HepG2 (cell line): ENCODE data around the gene C1QC. TPM values are rescaled to one million over a fixed set of nuclear protein-coding genes. Genes with fewer than 3 reads are reported as not detected.

Source experiments
- ATAD3A ChIP-seq: sonication (generic); formaldehyde crosslinking; IDR thresholded peaks from 2 replicates; pipeline ENCODE4 v1.4.0; 2020; ENCODE audit warnings: missing genetic modification reagents
- DRAP1 ChIP-seq: IDR thresholded peaks from 2 replicates; pipeline ENCODE4 v1.6.1; 2016; ENCODE audit warnings: missing genetic modification reagents, missing compliant biosample characterization
- EHMT2 ChIP-seq: fragments of 200-600 bp; sonication (generic); IDR thresholded peaks from 2 replicates; pipeline ENCODE4 v1.7.0; 2017; ENCODE audit warnings: antibody characterized with exemption, low read depth, low read length, borderline replicate concordance
- FLYWCH1 ChIP-seq: sonication (generic); formaldehyde crosslinking; IDR thresholded peaks from 2 replicates; pipeline ENCODE4 v1.8.1; 2023; ENCODE audit warnings: mild to moderate bottlenecking, missing genetic modification reagents
- HNRNPL ChIP-seq: fragments of 200-400 bp; formaldehyde crosslinking; IDR thresholded peaks from 2 replicates; pipeline ENCODE4 v1.6.1; 2017; ENCODE audit warnings: mild to moderate bottlenecking, low read depth, low read length
- HOXA7 ChIP-seq: sonication (generic); formaldehyde crosslinking; IDR thresholded peaks from 2 replicates; pipeline ENCODE4 v1.8.1; 2022; ENCODE audit warnings: mild to moderate bottlenecking, missing genetic modification reagents, moderate library complexity
- IKZF5 ChIP-seq: IDR thresholded peaks from 2 replicates; pipeline ENCODE4 v1.6.1; 2018; ENCODE audit warnings: missing genetic modification reagents, mild to moderate bottlenecking, missing compliant biosample characterization
- KLF16 ChIP-seq, 2 experiments: sonication (generic) in 1 of 2; formaldehyde crosslinking in 1 of 2; IDR thresholded peaks; 2 replicates each; pipeline versions ENCODE4 v1.6.1 to v1.8.0; 2016 to 2023; ENCODE audit warnings: missing genetic modification reagents in 2 of 2, missing compliant biosample characterization in 1 of 2
- KLF6 ChIP-seq: IDR thresholded peaks from 2 replicates; pipeline ENCODE4 v1.8.0; 2016; ENCODE audit warnings: missing biosample characterization, missing genetic modification reagents
- MBNL3 ChIP-seq: fragments of 250-450 bp; sonication (Bioruptor Pico); conservative IDR thresholded peaks from 2 replicates; pipeline ENCODE4 v1.8.0; 2022; ENCODE audit warnings: mild to moderate bottlenecking, inconsistent platforms
- MIER2 ChIP-seq: IDR thresholded peaks from 2 replicates; pipeline ENCODE4 v1.6.1; 2016; ENCODE audit warnings: missing biosample characterization, missing genetic modification reagents
- NFE2 ChIP-seq: sonication (generic); formaldehyde crosslinking; IDR thresholded peaks from 2 replicates; pipeline ENCODE4 v1.4.0; 2020; ENCODE audit warnings: missing genetic modification reagents
- NR0B2 ChIP-seq: sonication (generic); formaldehyde crosslinking; IDR thresholded peaks from 2 replicates; pipeline ENCODE4 v1.4.0; 2020; ENCODE audit warnings: mild to moderate bottlenecking, missing genetic modification reagents
- PAF1 ChIP-seq: IDR thresholded peaks from 2 replicates; pipeline ENCODE4 v1.6.1; 2016; ENCODE audit warnings: missing genetic modification reagents, missing compliant biosample characterization
- PHF8 ChIP-seq: sonication (generic); formaldehyde crosslinking; IDR thresholded peaks from 2 replicates; pipeline ENCODE4 v1.5.0; 2020; ENCODE audit warnings: missing genetic modification reagents
- PRPF4 ChIP-seq: fragments of 200-400 bp; formaldehyde crosslinking; IDR thresholded peaks from 2 replicates; pipeline ENCODE4 v1.6.1; 2016; ENCODE audit warnings: low read length, low read depth; ENCODE audit not compliant: poor library complexity, severe bottlenecking
- SIX1 ChIP-seq: sonication (generic); formaldehyde crosslinking; IDR thresholded peaks from 2 replicates; pipeline ENCODE4 v1.4.0; 2020; ENCODE audit warnings: missing genetic modification reagents, borderline replicate concordance
- TEAD3 ChIP-seq: optimal IDR thresholded peaks from 2 replicates; pipeline ENCODE3; 2016; ENCODE audit warnings: borderline replicate concordance
- TSC22D2 ChIP-seq: sonication (generic); formaldehyde crosslinking; IDR thresholded peaks from 2 replicates; pipeline ENCODE4 v1.5.1; 2020; ENCODE audit warnings: missing genetic modification reagents, mild to moderate bottlenecking, borderline replicate concordance
- ZBTB3 ChIP-seq: sonication (generic); formaldehyde crosslinking; IDR thresholded peaks from 2 replicates; pipeline ENCODE4 v1.4.0; 2020; ENCODE audit warnings: low read depth, mild to moderate bottlenecking, moderate library complexity, missing genetic modification reagents, borderline replicate concordance
- ZBTB43 ChIP-seq: sonication (generic); formaldehyde crosslinking; conservative IDR thresholded peaks from 2 replicates; pipeline ENCODE4 v1.4.0; 2020; ENCODE audit warnings: missing genetic modification reagents
- ZFP37 ChIP-seq: sonication (generic); formaldehyde crosslinking; IDR thresholded peaks from 2 replicates; pipeline ENCODE4 v1.4.0; 2020; ENCODE audit warnings: missing genetic modification reagents, borderline replicate concordance
- ZMAT5 ChIP-seq: sonication (generic); formaldehyde crosslinking; IDR thresholded peaks from 2 replicates; pipeline ENCODE4 v1.5.0; 2020; ENCODE audit warnings: mild to moderate bottlenecking, low read depth, missing genetic modification reagents, borderline replicate concordance
- ZNF160 ChIP-seq: sonication (generic); formaldehyde crosslinking; IDR thresholded peaks from 2 replicates; pipeline ENCODE4 v1.8.0; 2022; ENCODE audit warnings: mild to moderate bottlenecking, inconsistent platforms, missing genetic modification reagents
- ZNF232 ChIP-seq: sonication (generic); formaldehyde crosslinking; IDR thresholded peaks from 2 replicates; pipeline ENCODE4 v1.4.0; 2020; ENCODE audit warnings: missing genetic modification reagents, borderline replicate concordance
- ZNF605 ChIP-seq: sonication (generic); formaldehyde crosslinking; IDR thresholded peaks from 2 replicates; pipeline ENCODE4 v1.8.0; 2022; ENCODE audit warnings: mild to moderate bottlenecking, missing genetic modification reagents
- ZNF644 ChIP-seq: IDR thresholded peaks from 2 replicates; pipeline ENCODE4 v1.6.1; 2016; ENCODE audit warnings: low read depth
- ZNF670 ChIP-seq: sonication (generic); formaldehyde crosslinking; IDR thresholded peaks from 2 replicates; pipeline ENCODE4 v1.8.0; 2022; ENCODE audit warnings: mild to moderate bottlenecking, missing genetic modification reagents, borderline replicate concordance
- ZNF724P ChIP-seq: sonication (generic); formaldehyde crosslinking; IDR thresholded peaks from 2 replicates; pipeline ENCODE4 v1.8.0; 2022; ENCODE audit warnings: missing genetic modification reagents, borderline replicate concordance
- ZNF792 ChIP-seq: IDR thresholded peaks from 2 replicates; pipeline ENCODE4 v1.6.1; 2016
- polyA plus RNA-seq, 8 experiments: library from polyadenylated mRNA; depleted of rRNA in 3 of 8; stranded (reverse) in 7 of 8; unstranded in 1 of 8; fragments of >200 nt; fragmentation: Illumina TruSeq in 4 of 8; extraction: Trizol in 4 of 8; gene quantifications; 2 replicates each; pipeline versions ENCODE4 v1.2.1 to v1.2.3, GENCODE V29; 2011 to 2016; ENCODE audit warnings: low read depth in 4 of 8, missing spikeins in 1 of 8, mixed read lengths in 1 of 8; ENCODE audit not compliant: insufficient read depth in 1 of 8
- total RNA-seq, 5 experiments: library from RNA; depleted of rRNA; stranded (reverse); fragments of >200 nt; fragmentation: Illumina TruSeq; extraction: Trizol; gene quantifications; 2 replicates each; pipeline ENCODE4 v1.2.3, GENCODE V29; 2016; ENCODE audit warnings: low read depth in 1 of 5

Gene C1QC
- total and polyA plus RNA-seq, 2 of the 13 experiments (the other 11 are each of a cell fraction or from before 2014, with no cell fraction given), result not detected

GRCh38 chr1:22611530-22611947 is 31.9 kb upstream of the C1QC start (continued):
- no peak for TF ChIP-seq FLYWCH1 (CRISPR knock-in tag)
- TF ChIP-seq NR0B2, result no peak
- no peak for TF ChIP-seq MBNL3
- TF ChIP-seq TSC22D2, result peak; percentile 97; the same call in 1 of the 2 replicates
- TF ChIP-seq PHF8 (CRISPR knock-in tag), result no peak
- TF ChIP-seq DRAP1, result peak; percentile 22; the same call in 1 of the 2 replicates
- TF ChIP-seq ZNF644 (CRISPR knock-in tag), result peak; percentile 61; the same call in 1 of the 2 replicates
- peak; percentile 69; the same call in 1 of the 2 replicates for TF ChIP-seq ZBTB43
- no peak for TF ChIP-seq ZNF724P
- TF ChIP-seq ZNF232 (CRISPR knock-in tag), result peak; percentile 81; the same call in 1 of the 2 replicates
- TF ChIP-seq ZNF160 (CRISPR knock-in tag), result no peak
- TF ChIP-seq PRPF4, result no peak
- peak; percentile 39; the same call in 1 of the 2 replicates for TF ChIP-seq ZNF792 (CRISPR knock-in tag)
- TF ChIP-seq NFE2 (CRISPR knock-in tag), result no peak
- no peak for TF ChIP-seq PAF1 (CRISPR knock-in tag)
- peak; percentile 96 for TF ChIP-seq EHMT2
- TF ChIP-seq IKZF5 (CRISPR knock-in tag), result peak; percentile 46; the same call in 1 of the 2 replicates
- TF ChIP-seq HNRNPL, result no peak
- no peak for TF ChIP-seq SIX1 (CRISPR knock-in tag)
- TF ChIP-seq ZMAT5 (CRISPR knock-in tag), result no peak
- TF ChIP-seq ZFP37, result peak; percentile 72; the same call in 1 of the 2 replicates
- TF ChIP-seq ZNF670 (CRISPR knock-in tag), result no peak
- no peak for TF ChIP-seq ZNF605 (CRISPR knock-in tag)
- TF ChIP-seq ATAD3A (CRISPR knock-in tag), result peak; percentile 84; the same call in 1 of the 2 replicates
- TF ChIP-seq KLF6 (CRISPR knock-in tag), result peak; percentile 93
- TF ChIP-seq KLF16 (CRISPR knock-in tag; IDR thresholded peaks at IDR 0.05), result 0 out of 4 replicates have a peak, but pooled peaks of 1 of the 2 experiments have one; percentile 63
- TF ChIP-seq TEAD3, result no peak
- TF ChIP-seq ZBTB3 (CRISPR knock-in tag), result no peak
- TF ChIP-seq HOXA7 (CRISPR knock-in tag), result no peak
- peak; percentile 98 for TF ChIP-seq MIER2 (CRISPR knock-in tag)
